ENCODE measurements around the gene GSAP. TPM values are rescaled to one million over a fixed set of nuclear protein-coding genes. Genes with fewer than 3 reads are reported as not detected.

GSAP gene
- total RNA-seq, 6 experiments from 2014 or later = 14.1 to 34.6 (median 26.5) TPM

DNA sequence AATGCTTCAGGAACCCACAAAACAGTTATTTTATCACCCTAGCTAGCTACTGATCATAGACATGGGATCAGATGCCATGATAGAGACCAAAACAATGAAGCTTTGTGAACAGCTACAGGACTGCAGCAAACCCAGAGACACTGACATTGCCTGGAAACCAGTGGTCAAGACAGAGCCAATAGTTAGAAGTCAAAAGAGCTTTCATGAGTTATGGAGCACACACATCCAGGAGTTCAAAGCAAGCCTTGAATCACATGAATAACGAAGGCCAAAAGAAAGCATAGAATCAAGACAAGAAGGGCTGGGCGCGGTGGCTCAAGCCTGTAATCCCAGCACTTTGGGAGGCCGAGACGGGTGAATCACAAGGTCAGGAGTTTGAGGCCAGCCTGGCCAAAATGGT lies 34.5 kb upstream of the GSAP start:
- ATAC-seq = no peak
- no peak for TF ChIP-seq CTCF (IDR thresholded peaks at IDR 0.05)
- TF ChIP-seq POLR2A (IDR thresholded peaks at IDR 0.05) = no peak
- H3K27ac ChIP-seq = no peak overlapping the region
- DNase-seq = no peak
- H3K27me3 ChIP-seq = no peaks in the 10 kb centered on the region
- H3K9me3 ChIP-seq = no peaks in the 10 kb centered on the region
- intact Hi-C loops (cut with DNase I) = no loop called here
- H3K4me3 ChIP-seq = no peak overlapping the region
- WGBS (ENCODE audit: insufficient coverage, low coverage, low lambda C conversion rate, missing lambda C conversion rate) = 100% methylated on average over 1 of the region's 5 CpGs
- peaks cover 0 to 11% (median 5%) of the 10 kb centered on the region in 4 donors for H3K4me1 ChIP-seq
- H3K36me3 ChIP-seq = no peaks in the 10 kb centered on the region

DNA sequence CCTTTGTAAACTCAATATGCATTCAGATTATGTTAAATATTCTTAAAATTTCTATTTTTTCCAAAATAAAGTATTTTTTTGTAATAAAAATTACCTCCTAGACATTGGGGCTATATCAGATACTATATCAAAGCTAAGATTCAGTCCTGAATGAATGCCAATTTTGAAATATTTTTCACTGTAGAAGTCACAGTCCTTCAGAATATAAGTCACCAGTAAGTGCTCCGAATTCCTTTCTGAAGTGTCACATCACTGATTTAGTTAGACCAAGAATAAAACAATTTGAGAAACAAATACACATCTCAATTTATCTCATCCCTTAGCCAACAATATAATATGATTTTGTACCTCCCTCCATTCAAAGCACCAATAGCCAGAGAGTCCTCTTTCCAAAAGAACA lies 33.9 kb upstream of the GSAP start:
- no peaks in the 10 kb centered on the region for H3K27me3 ChIP-seq
- 76% methylated on average over 1 of the region's 1 CpG for WGBS (ENCODE audit: insufficient coverage, low coverage, low lambda C conversion rate, missing lambda C conversion rate)
- DNase-seq (no peak), ATAC-seq (no peak)
- H3K36me3 ChIP-seq = no peaks in the 10 kb centered on the region
- H3K27ac ChIP-seq = no peak overlapping the region
- H3K9me3 ChIP-seq = no peaks in the 10 kb centered on the region
- H3K4me1 ChIP-seq = peaks cover 0 to 11% (median 5%) of the 10 kb centered on the region in 4 donors
- TF ChIP-seq POLR2A (IDR thresholded peaks at IDR 0.05) (no peak), CTCF (IDR thresholded peaks at IDR 0.05) (no peak)
- no peak overlapping the region for H3K4me3 ChIP-seq
- intact Hi-C loops (cut with DNase I) = no loop called here

DNA sequence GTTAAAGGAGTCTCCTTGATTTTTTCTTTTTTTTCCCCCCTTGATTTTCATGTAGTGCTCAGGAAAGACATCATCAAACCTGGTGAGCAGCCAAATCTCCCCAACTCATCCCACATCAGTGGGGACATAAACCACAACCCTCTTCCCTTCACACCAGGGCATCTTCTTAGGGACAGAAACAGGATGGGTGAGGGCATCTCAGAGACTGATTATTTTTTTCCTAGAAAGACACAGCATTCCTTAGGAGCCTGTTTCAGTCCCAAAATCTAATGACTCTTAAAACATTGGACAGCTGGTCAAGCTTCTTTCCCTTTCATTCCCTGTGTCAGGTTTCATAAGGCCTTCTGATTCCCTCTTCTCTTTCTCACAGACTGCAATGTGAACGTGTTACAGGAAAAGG lies 31.5 kb upstream of the GSAP start:
- no peak for ATAC-seq

GRCh38 chr7:77444123-77444522 lies 28.0 kb upstream of the GSAP start:
- ATAC-seq = no peak
- no CpG with 5 or more reads among the region's 1 CpG for WGBS (ENCODE audit: insufficient coverage, low coverage, low lambda C conversion rate, missing lambda C conversion rate)
- Histone ChIP-seq H3K4me1 (no peaks in the 10 kb centered on the region), H3K27ac (no peak overlapping the region), H3K36me3 (no peaks in the 10 kb centered on the region), H3K9me3 (no peaks in the 10 kb centered on the region), H3K4me3 (no peak overlapping the region), H3K27me3 (no peaks in the 10 kb centered on the region)
- no peak for DNase-seq
- intact Hi-C loops (cut with DNase I) = no loop called here
- TF ChIP-seq POLR2A (IDR thresholded peaks at IDR 0.05) (no peak), CTCF (IDR thresholded peaks at IDR 0.05) (no peak)

More for the DNA sequence above, 31.5 kb upstream of the GSAP start:
- no peak for DNase-seq
- intact Hi-C loops (cut with DNase I) = no loop called here
- Histone ChIP-seq H3K4me3 (no peak overlapping the region), H3K27ac (no peak overlapping the region), H3K4me1 (no peaks in the 10 kb centered on the region), H3K36me3 (no peaks in the 10 kb centered on the region), H3K27me3 (no peaks in the 10 kb centered on the region), H3K9me3 (no peaks in the 10 kb centered on the region)
- 73% methylated on average over 1 of the region's 1 CpG for WGBS (ENCODE audit: insufficient coverage, low coverage, low lambda C conversion rate, missing lambda C conversion rate)
- TF ChIP-seq POLR2A (IDR thresholded peaks at IDR 0.05) (no peak), CTCF (IDR thresholded peaks at IDR 0.05) (no peak)

DNA sequence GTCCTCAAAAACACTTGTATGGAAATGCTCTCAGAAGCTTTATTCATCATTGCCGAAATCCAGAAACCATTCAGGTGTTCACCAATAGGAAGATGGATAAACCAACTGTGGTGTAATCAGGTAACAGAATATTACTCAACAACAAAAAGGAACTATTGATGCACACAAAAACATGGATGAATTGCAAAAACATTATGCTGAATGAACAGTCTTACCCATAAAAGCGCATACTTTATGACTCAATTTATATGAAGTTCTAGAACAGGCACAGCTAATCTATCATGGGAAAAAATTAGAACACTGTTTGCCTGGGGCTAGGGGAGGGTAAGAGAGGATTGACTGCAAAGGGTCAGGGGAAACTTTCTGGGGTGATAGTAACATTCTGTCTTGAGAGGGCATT lies 26.9 kb upstream of the GSAP start:
- ATAC-seq = no peak
- Histone ChIP-seq H3K9me3 (no peaks in the 10 kb centered on the region), H3K27ac (no peak overlapping the region), H3K4me1 (no peaks in the 10 kb centered on the region), H3K4me3 (no peak overlapping the region), H3K27me3 (no peaks in the 10 kb centered on the region), H3K36me3 (no peaks in the 10 kb centered on the region)
- intact Hi-C loops (cut with DNase I) = no loop called here
- TF ChIP-seq CTCF (IDR thresholded peaks at IDR 0.05) = no peak
- TF ChIP-seq POLR2A (IDR thresholded peaks at IDR 0.05) = no peak
- no peak for DNase-seq
- 79% methylated on average over 2 of the region's 2 CpGs for WGBS (ENCODE audit: insufficient coverage, low coverage, low lambda C conversion rate, missing lambda C conversion rate)

Measured in right lobe of liver (tissue), 6 donors.